Astrocyte of the spinal cord (primary cell): ENCODE measurements around the gene TSNAXIP1.

ENCODE experiments used
- DNase-seq: peaks from one replicate; pipeline ENCODE4 v3.0.0; 2011; ENCODE audit warnings: low read depth, low spot score
- H3K4me3 ChIP-seq: 2 replicates; pipeline ENCODE4 v1.5.1; 2011; ENCODE audit warnings: low read depth, mild to moderate bottlenecking, low read length, moderate library complexity
- CTCF ChIP-seq: IDR thresholded peaks from 2 replicates; pipeline ENCODE4 v1.5.1; 2012; ENCODE audit warnings: low read depth, mild to moderate bottlenecking, low read length, inconsistent platforms
- in situ Hi-C: cut with HindIII; loops from 2 replicates; pipeline ENCODE4 v1.10.0; 2017; ENCODE audit warnings: low sequenced_read_pairs

TSNAXIP1 gene

GRCh38 chr16:67811899-67812298 is 5.2 kb downstream of the TSNAXIP1 start:
- no peak overlapping the region for H3K4me3 ChIP-seq
- DNase-seq = no peak
- in situ Hi-C loops = no loop called here
- TF ChIP-seq CTCF = no peak

GRCh38 chr16:67814567-67814966 is 7.9 kb downstream of the TSNAXIP1 start:
- TF ChIP-seq CTCF = no peak
- in situ Hi-C loops = no loop called here
- DNase-seq = no peak
- H3K4me3 ChIP-seq = no peak overlapping the region

DNA sequence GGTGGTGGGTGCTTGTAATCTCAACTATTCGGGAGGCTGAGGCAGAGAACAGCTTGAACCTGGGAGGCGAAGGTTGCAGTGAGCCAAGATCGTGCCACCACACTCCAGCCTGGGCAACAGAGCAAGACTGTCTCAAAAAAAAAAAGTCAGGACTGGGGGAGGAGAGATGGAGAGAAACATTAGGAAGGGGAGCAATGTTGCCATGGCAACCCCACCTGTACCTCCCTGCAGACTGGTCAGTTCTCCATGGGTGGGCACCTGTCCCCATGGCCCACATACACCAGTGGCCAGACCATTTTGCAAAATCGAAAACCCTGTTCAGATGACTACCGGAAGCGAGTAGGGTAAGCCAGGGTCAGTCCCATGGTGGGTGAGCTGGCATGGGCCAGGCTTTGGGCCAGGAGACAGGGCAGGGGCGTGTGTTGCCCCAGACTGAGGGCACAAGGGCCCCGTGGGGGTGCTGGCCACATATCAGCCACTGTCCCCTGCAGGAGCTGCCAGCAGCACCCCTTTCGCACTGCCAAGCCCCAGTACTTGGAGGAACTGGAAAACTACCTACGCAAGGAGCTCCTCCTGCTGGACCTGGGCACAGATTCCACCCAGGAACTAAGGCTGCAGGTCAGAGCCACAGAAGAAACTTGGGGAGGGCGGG is 14.0 kb downstream of the TSNAXIP1 start:
- DNase-seq = no peak
- in situ Hi-C loops = no loop called here
- TF ChIP-seq CTCF = no peak
- no peak overlapping the region for H3K4me3 ChIP-seq

GRCh38 chr16:67822511-67822910 is 15.8 kb downstream of the TSNAXIP1 start:
- DNase-seq = no peak
- TF ChIP-seq CTCF = no peak
- in situ Hi-C loops = no loop called here
- no peak overlapping the region for H3K4me3 ChIP-seq

- no peak for TF ChIP-seq CTCF
- no peak overlapping the region for H3K4me3 ChIP-seq
- no peak for DNase-seq
- in situ Hi-C loops = no loop called here
Measured at GRCh38 chr16:67825119-67825518, 18.4 kb downstream of the TSNAXIP1 start.

- TF ChIP-seq CTCF = no peak
- H3K4me3 ChIP-seq = no peak overlapping the region
- in situ Hi-C loops = no loop called here
Measured at GRCh38 chr16:67825906-67826305, 19.2 kb downstream of the TSNAXIP1 start.

More at GRCh38 chr16:67825906-67826305, 19.2 kb downstream of the TSNAXIP1 start:
- DNase-seq = no peak
